Activated naive CD8-positive, alpha-beta T cell (primary cell): Measurements from ENCODE around the gene KRT15.

Experiments
- H3K27ac Mint-ChIP-seq: one replicate; pipeline ENCODE4 v1.8.0; 2021; ENCODE audit warnings: mixed read lengths
- H3K27me3 Mint-ChIP-seq: one replicate; pipeline ENCODE4 v1.8.0; 2021; ENCODE audit warnings: mixed read lengths
- H3K36me3 Mint-ChIP-seq: one replicate; pipeline ENCODE4 v1.8.0; 2021; ENCODE audit warnings: mixed read lengths
- H3K4me1 Mint-ChIP-seq: one replicate; pipeline ENCODE4 v1.8.0; 2021; ENCODE audit warnings: low read depth, mixed read lengths
- H3K4me3 Mint-ChIP-seq: one replicate; pipeline ENCODE4 v1.8.0; 2021; ENCODE audit warnings: mild to moderate bottlenecking, mixed read lengths
- H3K9me3 Mint-ChIP-seq: one replicate; pipeline ENCODE4 v1.8.0; 2021; ENCODE audit warnings: low read depth, mixed read lengths

KRT15 gene

DNA sequence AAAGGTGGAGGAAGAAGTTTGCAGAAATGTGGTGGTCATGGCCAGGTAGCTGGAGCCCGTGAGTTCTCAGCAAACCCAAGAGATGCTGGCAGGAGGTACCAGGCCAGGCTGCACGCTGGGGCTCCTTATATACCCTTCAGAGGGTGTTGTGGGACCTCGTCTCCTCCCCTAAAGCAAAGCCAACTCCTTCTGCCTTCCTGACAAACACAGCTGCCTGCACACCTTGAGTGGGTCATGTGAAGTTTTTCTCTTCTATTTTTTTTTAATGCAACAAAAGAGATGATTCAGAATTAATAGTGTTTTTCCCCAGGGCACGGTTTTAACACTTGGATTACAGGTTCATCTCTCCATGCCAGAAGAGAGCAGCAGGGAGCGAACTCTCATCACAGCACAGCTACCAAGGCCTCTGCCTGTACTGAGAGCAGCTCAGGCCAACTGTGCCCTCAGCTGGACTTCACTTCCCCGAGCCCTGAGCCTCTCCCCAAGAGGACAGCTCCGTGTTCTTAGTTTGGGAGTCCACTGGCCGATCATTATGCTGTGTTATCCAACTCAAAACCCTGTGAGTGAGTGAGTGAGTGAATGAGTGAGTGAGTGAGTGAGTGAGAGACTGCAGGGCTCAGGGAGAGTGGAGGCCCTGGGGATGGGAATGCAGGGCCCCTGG lies at the start of gene KRT15:
Gene KRT15, minus strand, starts transcription at position 102 of the 661 bp plus-strand sequence. Its CDS starts 63 bp downstream, at position 39.
- H3K4me1 Mint-ChIP-seq = no peaks in the 10 kb centered on the region
- H3K36me3 Mint-ChIP-seq = no peaks in the 10 kb centered on the region
- no peaks in the 10 kb centered on the region for H3K27me3 Mint-ChIP-seq
- H3K9me3 Mint-ChIP-seq = no peaks in the 10 kb centered on the region
- H3K4me3 Mint-ChIP-seq = no peak within 1 kb of the TSS
- no peak within 1 kb of the TSS for H3K27ac Mint-ChIP-seq

DNA sequence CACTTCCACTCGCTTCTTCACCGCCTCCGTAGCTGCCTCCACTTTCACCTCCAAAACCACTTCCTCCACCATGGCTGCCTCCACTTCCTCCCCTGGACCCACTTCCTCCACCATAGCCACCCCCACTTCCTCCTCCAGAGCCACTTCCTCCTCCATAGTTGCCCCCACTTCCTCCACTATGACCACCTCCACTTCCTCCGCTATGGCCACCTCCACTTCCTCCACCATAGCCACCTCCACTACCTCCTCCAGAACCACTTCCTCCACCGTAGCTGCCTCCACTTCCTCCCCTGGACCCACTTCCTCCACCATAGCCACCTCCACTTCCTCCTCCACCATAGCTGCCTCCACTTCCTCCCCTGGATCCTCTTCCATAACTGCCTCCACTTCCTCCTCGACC lies 48.6 kb upstream of the KRT15 start:
- Mint-ChIP-seq H3K4me3 (peak overlapping the region; percentile 17), H3K36me3 (no peaks in the 10 kb centered on the region), H3K4me1 (peaks cover 21% of the 10 kb centered on the region), H3K27me3 (peaks cover 14% of the 10 kb centered on the region), H3K27ac (peak overlapping the region; percentile 80), H3K9me3 (peaks cover 4% of the 10 kb centered on the region)

DNA sequence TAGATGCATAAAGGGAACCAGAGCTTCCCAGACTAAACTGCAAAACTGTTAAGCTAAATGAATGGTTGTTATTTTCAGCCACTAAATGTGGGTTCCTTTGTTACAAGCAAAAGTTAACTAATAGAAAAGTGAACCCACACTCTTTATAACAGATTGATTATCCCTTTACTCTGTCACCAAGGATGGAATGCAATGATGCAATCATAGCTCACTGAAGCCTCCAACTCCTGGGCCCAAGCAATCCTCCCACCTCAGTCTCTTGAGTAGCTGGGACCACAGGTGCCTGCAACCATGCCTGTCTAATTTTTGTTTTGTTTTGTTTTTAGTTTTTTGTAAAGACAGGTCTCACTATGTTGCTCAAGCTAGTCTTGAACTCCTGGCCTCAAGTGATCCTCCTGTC lies 46.6 kb upstream of the KRT15 start:
- H3K4me3 Mint-ChIP-seq = no peak overlapping the region
- no peak overlapping the region for H3K27ac Mint-ChIP-seq
- no peaks in the 10 kb centered on the region for H3K36me3 Mint-ChIP-seq
- peaks cover 4% of the 10 kb centered on the region for H3K9me3 Mint-ChIP-seq
- peaks cover 16% of the 10 kb centered on the region for H3K27me3 Mint-ChIP-seq
- peaks cover 21% of the 10 kb centered on the region for H3K4me1 Mint-ChIP-seq

DNA sequence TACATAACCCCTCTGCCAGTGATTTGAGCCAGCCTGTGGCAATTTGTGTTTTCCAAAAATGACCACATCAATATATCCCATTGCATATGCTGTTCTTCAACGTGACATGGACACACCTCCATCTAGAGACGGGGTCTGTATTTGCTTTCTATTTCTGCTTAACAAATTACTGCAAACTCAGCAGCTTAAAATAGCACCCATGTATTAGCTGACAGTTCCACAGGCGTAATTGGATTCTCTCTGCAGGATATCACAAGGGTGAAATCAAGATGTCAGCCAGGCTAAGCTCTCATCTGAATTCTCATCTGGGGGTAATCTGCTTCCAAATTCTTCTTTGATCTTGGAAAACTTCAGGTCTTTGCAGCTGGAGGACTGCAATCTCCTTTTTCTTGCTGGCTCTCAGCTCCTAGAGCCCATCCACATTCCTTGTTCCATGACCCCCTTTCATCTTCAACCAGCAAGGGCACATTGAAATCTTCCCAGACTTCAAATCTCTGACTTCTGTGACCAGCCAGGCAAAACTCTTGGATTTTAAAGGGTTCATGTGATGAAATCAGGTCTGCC lies 45.0 kb upstream of the KRT15 start:
- H3K27me3 Mint-ChIP-seq = peaks cover 24% of the 10 kb centered on the region
- H3K27ac Mint-ChIP-seq = no peak overlapping the region
- no peak overlapping the region for H3K4me3 Mint-ChIP-seq
- no peaks in the 10 kb centered on the region for H3K36me3 Mint-ChIP-seq
- H3K4me1 Mint-ChIP-seq = peaks cover 21% of the 10 kb centered on the region
- H3K9me3 Mint-ChIP-seq = no peaks in the 10 kb centered on the region

DNA sequence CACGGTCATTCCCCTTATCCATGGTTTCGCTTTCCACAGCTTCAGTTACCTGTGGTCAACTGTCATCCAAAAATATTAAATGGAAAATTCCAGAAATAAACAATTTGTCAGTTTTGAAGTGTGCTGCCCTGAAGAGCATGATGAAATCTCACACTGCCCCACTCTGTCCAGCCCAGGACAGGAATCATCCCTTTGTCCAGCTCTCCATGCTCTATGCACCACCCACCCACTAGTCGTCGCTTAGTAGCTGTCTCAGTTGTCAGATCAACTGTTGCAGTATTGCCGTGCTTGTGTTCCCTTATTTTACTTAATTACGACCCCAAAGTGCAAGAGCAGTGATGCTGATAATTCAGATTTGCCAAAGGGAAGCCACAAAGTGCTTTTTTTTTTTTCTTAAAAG lies 42.9 kb upstream of the KRT15 start:
- Mint-ChIP-seq H3K4me3 (no peak overlapping the region), H3K36me3 (no peaks in the 10 kb centered on the region), H3K27me3 (peaks cover 29% of the 10 kb centered on the region)

DNA sequence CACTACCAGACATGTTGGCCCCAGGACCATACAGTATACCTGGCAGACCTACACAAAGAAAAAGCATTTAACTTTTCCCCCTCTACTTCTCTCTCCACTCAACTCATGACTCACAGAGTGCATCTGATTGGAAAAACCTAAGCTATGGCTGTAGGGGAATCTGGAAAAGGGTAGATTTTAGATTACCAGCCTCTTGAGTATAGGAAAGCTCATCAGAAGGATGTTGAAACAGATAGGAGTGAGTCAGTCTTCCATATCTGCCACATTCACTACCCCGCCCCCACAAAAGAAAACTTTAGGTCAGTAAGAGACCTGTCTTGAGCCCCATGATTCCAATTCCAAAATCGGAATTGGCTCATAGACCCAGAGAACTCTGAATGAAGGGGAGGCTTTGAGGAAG lies 40.9 kb upstream of the KRT15 start:
- Mint-ChIP-seq H3K4me1 (no peaks in the 10 kb centered on the region), H3K27ac (no peak overlapping the region), H3K4me3 (no peak overlapping the region), H3K36me3 (no peaks in the 10 kb centered on the region), H3K27me3 (peaks cover 29% of the 10 kb centered on the region), H3K9me3 (no peaks in the 10 kb centered on the region)

More for the DNA sequence above, 42.9 kb upstream of the KRT15 start:
- no peak overlapping the region for H3K27ac Mint-ChIP-seq
- no peaks in the 10 kb centered on the region for H3K9me3 Mint-ChIP-seq
- peaks cover 7% of the 10 kb centered on the region for H3K4me1 Mint-ChIP-seq

DNA sequence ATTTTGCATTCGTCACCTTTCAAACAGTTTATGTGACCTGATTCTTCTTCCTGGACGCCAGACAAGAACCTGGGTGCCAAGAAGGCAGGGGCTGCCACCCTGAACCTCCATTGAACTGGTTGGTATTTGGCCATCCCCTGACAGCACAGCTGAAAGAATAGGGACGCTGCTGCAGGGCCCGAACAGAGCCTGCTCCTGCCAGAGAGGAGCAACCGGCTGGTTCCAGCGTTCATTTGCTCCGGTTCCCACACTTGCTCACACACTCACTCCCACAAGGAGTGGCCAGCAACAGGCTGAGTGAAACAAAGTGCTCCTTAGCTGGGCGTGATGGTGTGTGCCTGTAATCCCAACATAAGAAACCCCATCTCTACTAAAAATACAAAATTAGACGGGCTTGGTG lies 38.2 kb upstream of the KRT15 start:
- Mint-ChIP-seq H3K9me3 (no peaks in the 10 kb centered on the region), H3K27ac (no peak overlapping the region), H3K27me3 (peaks cover 29% of the 10 kb centered on the region), H3K4me3 (no peak overlapping the region), H3K36me3 (peaks cover 2% of the 10 kb centered on the region), H3K4me1 (no peaks in the 10 kb centered on the region)

DNA sequence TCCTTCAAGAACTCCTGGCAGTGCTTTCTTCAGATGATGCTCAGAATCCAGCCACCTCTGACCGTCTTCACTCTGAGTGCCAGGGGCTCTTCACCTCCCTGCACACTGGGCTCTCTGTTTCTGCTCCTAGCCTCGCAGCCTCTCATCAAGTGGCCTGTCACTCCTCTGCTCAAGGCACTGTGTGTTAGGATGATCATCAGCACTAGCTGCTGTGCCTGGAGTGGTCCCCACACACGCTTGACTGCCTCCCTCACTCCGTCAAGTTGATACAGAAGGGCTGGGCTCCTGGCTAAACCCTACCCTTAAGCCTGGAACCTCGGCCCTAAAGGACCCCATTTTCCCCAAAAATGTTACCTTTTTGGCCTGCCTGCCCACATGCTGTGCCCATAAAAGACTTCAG lies 37.6 kb upstream of the KRT15 start:
- Mint-ChIP-seq H3K27me3 (peaks cover 25% of the 10 kb centered on the region), H3K4me3 (no peak overlapping the region), H3K27ac (no peak overlapping the region), H3K36me3 (peaks cover 2% of the 10 kb centered on the region), H3K9me3 (no peaks in the 10 kb centered on the region), H3K4me1 (no peaks in the 10 kb centered on the region)

DNA sequence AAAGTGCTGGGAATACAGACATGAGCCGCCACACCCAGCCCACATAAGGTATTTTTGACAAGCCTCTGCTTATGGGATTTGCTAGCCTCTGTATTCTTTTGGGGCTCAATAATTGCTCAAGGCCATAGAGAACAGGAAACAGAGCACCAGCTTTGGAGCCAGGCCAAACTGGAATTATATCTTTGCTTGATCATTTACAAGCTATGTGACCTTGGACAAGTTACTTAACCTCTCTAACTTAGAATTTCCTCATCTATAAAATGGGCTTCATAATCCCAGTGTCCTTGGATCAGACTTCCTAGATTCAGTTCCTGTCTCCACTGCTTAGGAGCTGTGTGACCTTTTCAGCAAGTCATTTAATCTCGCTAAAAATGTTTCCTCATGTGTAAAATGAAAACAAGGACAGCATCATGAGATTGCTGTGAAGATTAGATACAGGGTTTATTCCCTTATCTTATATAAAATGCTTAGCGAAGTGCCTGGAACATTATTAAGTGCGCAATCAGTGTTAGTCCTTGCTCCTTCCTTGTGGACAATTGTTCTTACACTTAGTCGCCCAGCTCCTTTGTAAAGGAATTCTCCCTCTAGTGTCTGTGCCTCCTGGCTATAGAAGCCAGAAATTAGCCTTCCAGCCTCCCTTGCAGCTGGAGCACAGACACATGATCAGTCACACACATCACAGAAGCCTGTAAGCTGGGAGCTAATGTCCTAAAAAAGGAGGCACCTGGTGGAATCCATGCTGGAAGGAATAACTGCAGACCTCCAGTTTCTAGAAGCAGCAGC lies 36.6 kb upstream of the KRT15 start:
- Mint-ChIP-seq H3K27me3 (peaks cover 22% of the 10 kb centered on the region), H3K36me3 (peaks cover 2% of the 10 kb centered on the region), H3K4me1 (no peaks in the 10 kb centered on the region), H3K9me3 (no peaks in the 10 kb centered on the region), H3K27ac (no peak overlapping the region), H3K4me3 (no peak overlapping the region)

DNA sequence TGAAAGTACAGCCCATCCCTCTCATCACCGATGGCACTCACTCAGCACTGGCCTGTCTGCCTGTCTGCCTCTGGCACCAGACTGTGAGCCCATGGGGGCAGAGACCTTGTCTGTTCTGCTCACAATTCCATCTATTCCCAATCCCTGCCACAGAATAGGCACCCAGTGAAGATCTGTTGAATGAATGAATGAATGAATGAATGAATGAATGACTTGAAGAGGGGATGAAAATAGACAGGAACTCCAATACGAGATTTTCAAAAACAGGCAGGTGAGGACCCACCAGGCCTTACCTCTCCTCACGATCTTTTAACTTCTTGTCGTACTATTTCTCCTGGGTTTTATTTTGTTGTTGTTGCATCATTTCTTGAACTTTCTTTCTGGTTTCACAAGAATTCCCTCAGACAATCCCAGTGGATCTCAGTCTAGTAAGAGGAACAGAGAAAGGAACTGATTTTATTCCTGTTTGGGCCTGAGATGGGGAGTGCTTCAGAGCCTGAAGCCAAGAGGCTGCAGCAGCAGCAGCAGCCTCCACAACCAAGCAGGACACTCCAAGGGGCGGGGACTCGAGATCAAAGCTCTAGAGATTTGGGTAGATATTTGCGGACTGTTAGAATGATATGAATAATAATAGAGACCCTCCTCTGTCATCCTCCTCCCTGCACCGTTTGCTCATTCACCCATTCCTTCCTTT lies 35.4 kb upstream of the KRT15 start:
- peaks cover 6% of the 10 kb centered on the region for H3K4me1 Mint-ChIP-seq
- H3K4me3 Mint-ChIP-seq = no peak overlapping the region
- no peaks in the 10 kb centered on the region for H3K9me3 Mint-ChIP-seq
- H3K27me3 Mint-ChIP-seq = peaks cover 12% of the 10 kb centered on the region
- H3K27ac Mint-ChIP-seq = no peak overlapping the region
- H3K36me3 Mint-ChIP-seq = peaks cover 2% of the 10 kb centered on the region

DNA sequence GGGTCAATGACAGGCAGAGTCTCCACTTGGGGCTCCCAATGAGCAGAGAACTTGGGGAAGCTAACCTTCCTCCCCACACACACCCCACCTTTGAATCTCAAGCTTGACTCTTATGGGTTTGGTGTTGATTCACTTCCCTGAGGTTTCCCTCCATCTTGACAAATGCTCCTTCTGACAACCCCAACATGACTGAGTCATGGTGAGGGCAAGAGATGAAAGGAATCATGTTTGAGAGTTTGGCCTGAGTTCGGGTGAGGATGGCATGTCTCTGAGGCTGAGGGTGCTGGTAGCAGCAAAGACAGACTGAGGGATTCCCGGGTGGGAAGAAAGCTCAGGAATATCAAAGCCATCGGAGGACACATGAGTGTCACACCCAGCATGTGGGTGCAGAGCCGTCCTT lies 34.5 kb upstream of the KRT15 start:
- H3K4me1 Mint-ChIP-seq = peaks cover 14% of the 10 kb centered on the region
- H3K36me3 Mint-ChIP-seq = peaks cover 2% of the 10 kb centered on the region
- no peak overlapping the region for H3K4me3 Mint-ChIP-seq
- no peaks in the 10 kb centered on the region for H3K9me3 Mint-ChIP-seq
- H3K27me3 Mint-ChIP-seq = peaks cover 10% of the 10 kb centered on the region
- no peak overlapping the region for H3K27ac Mint-ChIP-seq

DNA sequence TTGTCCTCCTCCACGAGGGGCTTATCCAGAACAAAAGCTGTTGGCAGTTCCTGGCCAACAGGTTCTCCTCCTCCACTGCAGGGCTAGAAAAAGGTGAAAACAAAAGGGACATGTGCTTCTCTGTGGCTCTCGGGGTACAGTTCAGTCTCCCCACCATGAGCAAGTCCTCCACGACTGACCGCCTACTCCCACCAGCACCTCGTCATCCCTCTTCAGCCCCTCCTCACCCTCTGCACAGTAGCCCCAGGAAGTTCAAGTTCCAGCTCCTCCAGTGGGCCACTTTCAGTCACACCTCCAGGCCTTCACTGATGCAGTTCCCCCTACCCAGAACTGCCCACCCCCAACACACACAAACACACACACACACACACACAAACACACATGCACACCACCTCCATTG lies 33.8 kb upstream of the KRT15 start:
- no peak overlapping the region for H3K27ac Mint-ChIP-seq
- H3K27me3 Mint-ChIP-seq = peaks cover 7% of the 10 kb centered on the region
- H3K36me3 Mint-ChIP-seq = peaks cover 2% of the 10 kb centered on the region
- no peak overlapping the region for H3K4me3 Mint-ChIP-seq
- no peaks in the 10 kb centered on the region for H3K9me3 Mint-ChIP-seq
- H3K4me1 Mint-ChIP-seq = peaks cover 19% of the 10 kb centered on the region

DNA sequence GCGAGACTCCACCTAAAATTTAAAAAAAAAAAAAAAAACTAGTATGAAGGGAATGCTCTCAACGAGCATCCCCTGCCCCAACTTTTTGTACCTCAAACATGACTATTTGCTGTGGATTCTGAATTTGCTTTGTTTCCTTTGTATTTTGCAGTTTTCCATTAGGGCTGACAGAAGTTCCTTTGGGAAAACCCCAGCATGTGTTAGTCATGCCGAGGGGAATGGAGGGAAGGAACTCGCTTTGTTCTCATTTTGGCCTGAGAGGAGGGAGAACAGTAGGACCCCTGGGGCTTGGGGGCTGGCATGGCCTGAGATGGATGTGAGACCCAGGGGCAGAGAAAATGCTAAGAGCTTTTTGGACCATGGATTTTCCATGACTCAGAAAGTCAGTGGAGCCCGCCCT lies 32.7 kb upstream of the KRT15 start:
- Mint-ChIP-seq H3K27ac (no peak overlapping the region), H3K4me1 (peaks cover 19% of the 10 kb centered on the region), H3K4me3 (no peak overlapping the region), H3K27me3 (peaks cover 8% of the 10 kb centered on the region), H3K36me3 (peaks cover 4% of the 10 kb centered on the region), H3K9me3 (no peaks in the 10 kb centered on the region)

DNA sequence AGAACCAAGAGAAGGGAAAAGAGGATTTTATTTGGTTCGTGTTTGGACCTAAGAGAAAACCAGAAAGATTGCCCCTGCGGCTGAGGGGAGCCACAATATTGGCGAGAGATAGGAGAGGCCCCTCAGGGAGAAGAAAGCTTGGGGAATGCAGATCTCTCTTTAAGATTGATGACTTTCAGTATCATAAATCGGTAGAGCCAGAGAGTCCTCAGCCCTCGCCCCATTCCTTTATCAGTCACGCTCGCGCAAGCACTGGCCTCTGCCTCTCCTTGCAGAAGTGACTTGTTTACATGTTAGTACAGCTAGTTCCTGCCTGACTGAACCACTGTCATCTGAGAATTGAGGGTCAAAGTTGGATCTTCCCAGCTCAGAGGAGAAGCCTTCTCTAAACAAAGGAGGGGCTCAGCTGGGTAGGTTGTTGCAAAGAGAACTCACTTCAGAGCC lies 30.9 kb upstream of the KRT15 start:
- Mint-ChIP-seq H3K4me3 (no peak overlapping the region), H3K27me3 (peaks cover 8% of the 10 kb centered on the region), H3K4me1 (peaks cover 19% of the 10 kb centered on the region), H3K9me3 (no peaks in the 10 kb centered on the region), H3K36me3 (peaks cover 4% of the 10 kb centered on the region), H3K27ac (peak overlapping the region; percentile 50)
